ENCODE data around the gene GRK5.

DNA sequence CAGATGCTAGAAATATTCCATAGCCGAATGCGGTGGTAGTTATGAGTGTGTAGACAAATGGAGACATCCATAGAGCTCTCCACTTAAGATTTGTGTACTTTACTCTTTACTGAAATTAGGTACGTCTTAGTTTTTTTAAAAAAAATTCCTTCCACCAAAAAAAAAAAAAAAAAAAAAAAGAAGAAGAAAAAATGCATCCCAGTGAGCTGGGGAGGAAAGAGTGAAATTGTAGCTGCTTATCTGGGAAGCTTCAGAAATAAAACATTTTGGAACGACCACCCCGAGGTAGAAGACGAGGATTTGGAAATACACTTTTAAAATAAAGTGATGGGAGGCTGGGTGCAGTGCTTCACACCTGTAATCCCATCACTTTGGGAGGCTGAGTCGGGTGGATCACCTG lies 281.3 kb downstream of the GRK5 start:
- TF ChIP-seq, protein P1, sequence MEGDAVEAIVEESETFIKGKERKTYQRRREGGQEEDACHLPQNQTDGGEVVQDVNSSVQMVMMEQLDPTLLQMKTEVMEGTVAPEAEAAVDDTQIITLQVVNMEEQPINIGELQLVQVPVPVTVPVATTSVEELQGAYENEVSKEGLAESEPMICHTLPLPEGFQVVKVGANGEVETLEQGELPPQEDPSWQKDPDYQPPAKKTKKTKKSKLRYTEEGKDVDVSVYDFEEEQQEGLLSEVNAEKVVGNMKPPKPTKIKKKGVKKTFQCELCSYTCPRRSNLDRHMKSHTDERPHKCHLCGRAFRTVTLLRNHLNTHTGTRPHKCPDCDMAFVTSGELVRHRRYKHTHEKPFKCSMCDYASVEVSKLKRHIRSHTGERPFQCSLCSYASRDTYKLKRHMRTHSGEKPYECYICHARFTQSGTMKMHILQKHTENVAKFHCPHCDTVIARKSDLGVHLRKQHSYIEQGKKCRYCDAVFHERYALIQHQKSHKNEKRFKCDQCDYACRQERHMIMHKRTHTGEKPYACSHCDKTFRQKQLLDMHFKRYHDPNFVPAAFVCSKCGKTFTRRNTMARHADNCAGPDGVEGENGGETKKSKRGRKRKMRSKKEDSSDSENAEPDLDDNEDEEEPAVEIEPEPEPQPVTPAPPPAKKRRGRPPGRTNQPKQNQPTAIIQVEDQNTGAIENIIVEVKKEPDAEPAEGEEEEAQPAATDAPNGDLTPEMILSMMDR (IDR thresholded peaks at IDR 0.05; ENCODE audit: low read depth, low read length, poor library complexity, severe bottlenecking): no peak
- no peak for TF ChIP-seq EZH2phosphoT487 (IDR thresholded peaks at IDR 0.05; ENCODE audit: borderline replicate concordance, low read length)
